Choroid plexus epithelial cell (primary cell): ENCODE data around the gene USH1G.
A peak's percentile ranks its signal among the peaks of the same experiment; 100 is the strongest.
"Not testable (repeated sequence)": the region's sequence is repeated elsewhere in the genome, so short reads cannot be mapped to it uniquely, and the experiment has no call there.

Experiments
- DNase-seq: peaks from one replicate; pipeline ENCODE4 v3.0.0-alpha.2; 2010; ENCODE audit warnings: low read depth
- H3K4me3 ChIP-seq: 2 replicates; pipeline ENCODE4 v1.5.1; 2011; ENCODE audit warnings: low read depth, mild to moderate bottlenecking, control low read depth, low read length, moderate library complexity
- CTCF ChIP-seq: conservative IDR thresholded peaks from 2 replicates; pipeline ENCODE4 v1.5.1; 2011; ENCODE audit warnings: low read depth, mild to moderate bottlenecking, control low read depth, inconsistent platforms, low read length, moderate library complexity

USH1G gene

GRCh38 chr17:74920306-74920620 is 2.8 kb downstream of the USH1G start:
- H3K4me3 ChIP-seq: no peak overlapping the region
- DNase-seq: no peak
- TF ChIP-seq CTCF: no peak

- DNase-seq: peak; percentile 9
- H3K4me3 ChIP-seq: no peak overlapping the region
- TF ChIP-seq CTCF: peak; percentile 38
These were observed 3.4 kb downstream of the USH1G start for GRCh38 chr17:74919440-74920305.

GRCh38 chr17:74918906-74919305 is 4.1 kb downstream of the USH1G start:
- no peak for DNase-seq
- no peak overlapping the region for H3K4me3 ChIP-seq
- TF ChIP-seq CTCF: no peak

- no peak for DNase-seq
These were observed 5.6 kb downstream of the USH1G start for GRCh38 chr17:74917430-74917829.

GRCh38 chr17:74916851-74917199 is 6.2 kb downstream of the USH1G start:
- TF ChIP-seq CTCF: no peak
- H3K4me3 ChIP-seq: no peak overlapping the region
- DNase-seq: no peak

More at GRCh38 chr17:74917430-74917829, 5.6 kb downstream of the USH1G start:
- no peak for TF ChIP-seq CTCF
- no peak overlapping the region for H3K4me3 ChIP-seq

GRCh38 chr17:74916136-74916850 is 6.8 kb downstream of the USH1G start:
- no peak for DNase-seq
- no peak for TF ChIP-seq CTCF
- no peak overlapping the region for H3K4me3 ChIP-seq

GRCh38 chr17:74911423-74911822 is 11.6 kb downstream of the USH1G start:
- H3K4me3 ChIP-seq, DNase-seq: not testable (repeated sequence)

- DNase-seq, H3K4me3 ChIP-seq: not testable (repeated sequence)
These were observed 14.0 kb downstream of the USH1G start for GRCh38 chr17:74909097-74909496.
